Panc1 (cell line): ENCODE data around the gene NWD2. TPM values are rescaled to one million over a fixed set of nuclear protein-coding genes. Genes with fewer than 3 reads are reported as not detected.

Experiments
- ATAC-seq: fragments of 200-7000 bp; cut with Tn5 transposase; 2 replicates; pipeline ENCODE4 v1.9.1; 2020; ENCODE audit warnings: mild to moderate bottlenecking, moderate library complexity
- BruUV-seq: library from RNA; stranded (reverse); fragments of 400-500 nt; replicated peaks from 2 replicates; lab custom pipeline; 2021; lab: Mats Ljungman, UMichigan
- CTCF ChIA-PET: fragments of 300-600 bp; sonication (Branson Sonifier 250); formaldehyde crosslinking; loops from one replicate; lab custom pipeline; 2022; ENCODE audit warnings: antibody characterized with exemption; lab: Charles Lee
- POLR2A ChIA-PET: fragments of 300-600 bp; sonication (Branson Sonifier 250); formaldehyde crosslinking; loops from one replicate; lab custom pipeline; 2022; ENCODE audit warnings: antibody characterized with exemption; lab: Charles Lee
- DNase-seq: peaks from one replicate; pipeline ENCODE4 v3.0.0-alpha.2; 2010; ENCODE audit warnings: low read depth, low spot score
- H3K27ac ChIP-seq: 2 replicates; pipeline ENCODE4 v1.5.1; 2011; ENCODE audit warnings: mild to moderate bottlenecking, low read length, inconsistent platforms
- H3K27me3 ChIP-seq: fragments of 200-500 bp; sonication (Bioruptor generic); 2 replicates; pipeline ENCODE4 v1.6.0; 2014; ENCODE audit warnings: low read length, inconsistent platforms; ENCODE audit not compliant: control insufficient read depth, insufficient read depth
- H3K36me3 ChIP-seq: fragments of 200-500 bp; sonication (Bioruptor generic); 2 replicates; pipeline ENCODE4 v1.5.1; 2014; ENCODE audit warnings: inconsistent platforms, mild to moderate bottlenecking, low read length, moderate library complexity; ENCODE audit not compliant: control insufficient read depth, insufficient read depth
- H3K4me1 ChIP-seq: 2 replicates; pipeline ENCODE4 v1.5.1; 2011; ENCODE audit warnings: inconsistent platforms, mild to moderate bottlenecking, low read length, moderate library complexity; ENCODE audit not compliant: control insufficient read depth, insufficient read depth
- H3K4me3 ChIP-seq, 2 experiments: 2 replicates each; pipeline ENCODE4 v1.5.1; 2011 to 2012; ENCODE audit warnings: low read depth in 2 of 2, low read length in 2 of 2, mild to moderate bottlenecking in 2 of 2, inconsistent platforms in 1 of 2, moderate library complexity in 1 of 2
- H3K9me3 ChIP-seq: fragments of 200-500 bp; sonication (Bioruptor generic); 2 replicates; pipeline ENCODE4 v1.5.1; 2014; ENCODE audit warnings: low read depth, mild to moderate bottlenecking, inconsistent platforms, low read length, moderate library complexity; ENCODE audit not compliant: control insufficient read depth, insufficient read depth
- CTCF ChIP-seq: fragments of 450-650 bp; IDR thresholded peaks from 2 replicates; pipeline ENCODE4 v1.5.1; 2017; ENCODE audit warnings: mild to moderate bottlenecking
- POLR2AphosphoS5 ChIP-seq: IDR thresholded peaks from 2 replicates; pipeline ENCODE4 v1.6.1; 2012; ENCODE audit warnings: mild to moderate bottlenecking, low read depth, low read length, moderate library complexity
- REST ChIP-seq, 2 experiments: IDR thresholded peaks; 2 replicates each; pipeline ENCODE4 v1.6.1; 2011 to 2012; ENCODE audit warnings: low read depth in 2 of 2, control low read depth in 1 of 2, low read length in 1 of 2, mild to moderate bottlenecking in 1 of 2, moderate library complexity in 1 of 2; ENCODE audit not compliant: insufficient read depth in 1 of 2
- SIN3A ChIP-seq: IDR thresholded peaks from 2 replicates; pipeline ENCODE4 v1.6.1; 2012; ENCODE audit warnings: low read depth, mild to moderate bottlenecking, low read length, moderate library complexity, borderline replicate concordance; ENCODE audit not compliant: insufficient read depth
- TCF7L2 ChIP-seq: IDR thresholded peaks from 2 replicates; pipeline ENCODE4 v1.6.1; 2011; ENCODE audit warnings: mild to moderate bottlenecking, low read depth, low read length, inconsistent platforms
- in situ Hi-C: cut with HindIII; loops from 2 replicates; pipeline ENCODE4 v1.10.0; 2016; ENCODE audit warnings: low sequenced_read_pairs, low pct_unique_long_range_greater_than_20kb
- intact Hi-C: fragments of 100-400 bp; cut with micrococcal nuclease; formaldehyde crosslinking; loops from one replicate; pipeline ENCODE4 v1.10.0; 2022; ENCODE audit not compliant: unreplicated experiment
- total RNA-seq: library from RNA; stranded (reverse); gene quantifications from one replicate; pipeline ENCODE4 v1.2.1, GENCODE V29; 2021; ENCODE audit not compliant: unreplicated experiment

NWD2 gene
- total RNA-seq, 1 experiment from 2014 or later, result not detected

GRCh38 chr4:37465296-37465695, 220.8 kb downstream of the NWD2 start:
- Histone ChIP-seq H3K9me3 (no peaks in the 10 kb centered on the region), H3K27me3 (no peaks in the 10 kb centered on the region), H3K4me1 (no peaks in the 10 kb centered on the region), H3K4me3 (no peak overlapping the region), H3K36me3 (no peaks in the 10 kb centered on the region), H3K27ac (no peak overlapping the region)
- TF ChIP-seq REST (IDR thresholded peaks at IDR 0.05; ENCODE audit: insufficient read depth in 1 of 2, low read depth in 2 of 2, low read length in 1 of 2), result no peak
- no peak for TF ChIP-seq POLR2AphosphoS5
- BruUV-seq, result no TSS peak
- intact Hi-C loops (no loop called here), in situ Hi-C loops (no loop called here)
- POLR2A ChIA-PET, result no interaction called here
- DNase-seq (no peak), ATAC-seq (no peak)
- CTCF ChIA-PET, result no interaction called here

DNA sequence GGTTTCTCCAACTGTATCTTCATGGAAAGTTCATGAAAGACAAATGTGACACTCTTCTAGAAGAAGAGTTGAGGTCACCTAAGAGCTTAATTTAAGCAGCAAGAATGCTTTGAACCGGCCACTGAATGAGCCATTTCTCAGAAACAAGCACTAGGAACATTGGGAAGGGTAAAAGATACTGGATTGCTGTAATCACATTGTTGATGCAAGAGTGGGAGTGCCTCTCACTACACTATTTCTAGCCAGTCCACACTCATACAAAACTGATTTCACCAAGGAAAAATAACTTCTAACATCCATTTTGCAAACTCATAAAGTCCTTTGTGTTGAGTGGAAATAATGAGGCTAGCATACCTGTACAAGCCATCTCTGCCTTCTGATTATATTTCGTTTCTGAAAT, 221.3 kb downstream of the NWD2 start:
- TF ChIP-seq SIN3A (no peak), REST (IDR thresholded peaks at IDR 0.05; ENCODE audit: insufficient read depth in 1 of 2, low read depth in 2 of 2, low read length in 1 of 2) (no peak), POLR2AphosphoS5 (no peak)
- BruUV-seq, result no TSS peak
- in situ Hi-C loops, result no loop called here
- ATAC-seq (no peak), DNase-seq (no peak)
- intact Hi-C loops, result no loop called here
- Histone ChIP-seq H3K9me3 (no peaks in the 10 kb centered on the region), H3K27me3 (no peaks in the 10 kb centered on the region), H3K4me3 (no peak overlapping the region), H3K4me1 (no peaks in the 10 kb centered on the region), H3K27ac (no peak overlapping the region), H3K36me3 (no peaks in the 10 kb centered on the region)
- CTCF ChIA-PET, result no interaction called here
- POLR2A ChIA-PET, result no interaction called here

GRCh38 chr4:37467223-37467622, 222.7 kb downstream of the NWD2 start:
- no peak overlapping the region for H3K27ac ChIP-seq
- CTCF ChIA-PET, result no interaction called here

More at GRCh38 chr4:37467223-37467622, 222.7 kb downstream of the NWD2 start:
- POLR2A ChIA-PET, result no interaction called here
- BruUV-seq, result no TSS peak
- TF ChIP-seq REST (IDR thresholded peaks at IDR 0.05; ENCODE audit: insufficient read depth in 1 of 2, low read depth in 2 of 2, low read length in 1 of 2) (no peak), TCF7L2 (no peak), SIN3A (no peak), CTCF (no peak), POLR2AphosphoS5 (no peak)
- no peaks in the 10 kb centered on the region for H3K27me3 ChIP-seq
- H3K4me1 ChIP-seq, result no peaks in the 10 kb centered on the region
- no peaks in the 10 kb centered on the region for H3K9me3 ChIP-seq
- intact Hi-C loops (no loop called here), in situ Hi-C loops (no loop called here)
- no peaks in the 10 kb centered on the region for H3K36me3 ChIP-seq
- DNase-seq (no peak), ATAC-seq (no peak)
- H3K4me3 ChIP-seq, result no peak overlapping the region
